Neural crest cell (in vitro differentiated cells): ENCODE data around the gene WNT11. TPM values are rescaled to one million over a fixed set of nuclear protein-coding genes. Genes with fewer than 3 reads are reported as not detected.

Experiments
- DNase-seq: peaks from one replicate; pipeline ENCODE4 v3.0.0; 2021; ENCODE audit warnings: low read depth, mixed read lengths, low spot score
- H3K27ac Mint-ChIP-seq: one replicate; pipeline ENCODE4 v1.8.0; 2021; ENCODE audit warnings: mild to moderate bottlenecking, mixed read lengths; ENCODE audit not compliant: unreplicated experiment
- H3K27me3 Mint-ChIP-seq: 2 replicates; pipeline ENCODE4 v1.8.0; 2021; ENCODE audit warnings: low read depth, mild to moderate bottlenecking, mixed read lengths
- H3K36me3 Mint-ChIP-seq: 2 replicates; pipeline ENCODE4 v1.8.0; 2021; ENCODE audit warnings: low read depth, mild to moderate bottlenecking, mixed read lengths
- H3K4me1 Mint-ChIP-seq: 2 replicates; pipeline ENCODE4 v1.8.0; 2021; ENCODE audit warnings: mixed read lengths
- H3K4me3 Mint-ChIP-seq: one replicate; pipeline ENCODE4 v1.8.0; 2021; ENCODE audit warnings: mild to moderate bottlenecking, mixed read lengths
- H3K9me3 Mint-ChIP-seq: 2 replicates; pipeline ENCODE4 v1.8.0; 2021; ENCODE audit warnings: mixed read lengths
- CTCF ChIP-seq: fragments of 200-600 bp; sonication (generic); conservative IDR thresholded peaks from 2 replicates; pipeline ENCODE4 v1.5.0; 2021; ENCODE audit warnings: antibody characterized with exemption, mild to moderate bottlenecking
- total RNA-seq: library from RNA; stranded (reverse); gene quantifications from 2 replicates; pipeline ENCODE4 v1.2.1, GENCODE V29; 2021

The WNT11 gene
- total RNA-seq, 1 donor from 2014 or later: 0.19 TPM

GRCh38 chr11:76208438-76209374 lies 2.4 kb upstream of the WNT11 start:
- Mint-ChIP-seq H3K27me3 (peaks cover 90% of the 10 kb centered on the region), H3K27ac (no peak overlapping the region), H3K9me3 (no peaks in the 10 kb centered on the region), H3K4me3 (peak overlapping the region; percentile 78), H3K4me1 (peaks cover 16% of the 10 kb centered on the region), H3K36me3 (no peaks in the 10 kb centered on the region)
- peak; percentile 98 for TF ChIP-seq CTCF
- peak; percentile 77 for DNase-seq

GRCh38 chr11:76207642-76208401 lies 1.5 kb upstream of the WNT11 start:
- peak; percentile 77 for DNase-seq
- peak; percentile 98 for TF ChIP-seq CTCF
- Mint-ChIP-seq H3K27me3 (peaks cover 88% of the 10 kb centered on the region), H3K4me1 (peaks cover 16% of the 10 kb centered on the region), H3K9me3 (no peaks in the 10 kb centered on the region), H3K4me3 (peak overlapping the region; percentile 79), H3K27ac (no peak overlapping the region), H3K36me3 (no peaks in the 10 kb centered on the region)

- H3K36me3 Mint-ChIP-seq: no peaks in the 10 kb centered on the region
- H3K27me3 Mint-ChIP-seq: peaks cover 74% of the 10 kb centered on the region
- no peak for DNase-seq
- no peaks in the 10 kb centered on the region for H3K9me3 Mint-ChIP-seq
- no peak for TF ChIP-seq CTCF
- no peak overlapping the region for H3K27ac Mint-ChIP-seq
- peak overlapping the region; percentile 79 for H3K4me3 Mint-ChIP-seq
- H3K4me1 Mint-ChIP-seq: peaks cover 16% of the 10 kb centered on the region
Measured at GRCh38 chr11:76206077-76206326, 300 bp downstream of the WNT11 start.

GRCh38 chr11:76205252-76206076 lies 838 bp downstream of the WNT11 start:
- no peak for DNase-seq
- no peak for TF ChIP-seq CTCF
- Mint-ChIP-seq H3K36me3 (no peaks in the 10 kb centered on the region), H3K27me3 (peaks cover 69% of the 10 kb centered on the region), H3K4me1 (peaks cover 12% of the 10 kb centered on the region), H3K4me3 (peak overlapping the region; percentile 79), H3K27ac (no peak overlapping the region), H3K9me3 (no peaks in the 10 kb centered on the region)

GRCh38 chr11:76203937-76204336 lies 2.4 kb downstream of the WNT11 start:
- H3K27ac Mint-ChIP-seq: no peak overlapping the region
- H3K4me3 Mint-ChIP-seq: peak overlapping the region; percentile 20
- H3K36me3 Mint-ChIP-seq: no peaks in the 10 kb centered on the region
- TF ChIP-seq CTCF: no peak
- DNase-seq: no peak
- peaks cover 60% of the 10 kb centered on the region for H3K27me3 Mint-ChIP-seq
- peaks cover 12% of the 10 kb centered on the region for H3K4me1 Mint-ChIP-seq
- no peaks in the 10 kb centered on the region for H3K9me3 Mint-ChIP-seq
